HEK293 (cell line): ENCODE measurements around the gene PTH2R.

Experiments
- ATF2 ChIP-seq: fragments of 450-650 bp; formaldehyde crosslinking; IDR thresholded peaks from 2 replicates; pipeline ENCODE4 v1.5.1; 2016; ENCODE audit warnings: missing biosample characterization, missing genetic modification characterization, low read depth
- CTCF ChIP-seq: fragments of 450-650 bp; formaldehyde crosslinking; IDR thresholded peaks from 2 replicates; pipeline ENCODE4 v1.5.1; 2016; ENCODE audit warnings: missing biosample characterization, missing genetic modification characterization
- SP2 ChIP-seq: fragments of 450-650 bp; formaldehyde crosslinking; IDR thresholded peaks from 2 replicates; pipeline ENCODE4 v1.5.1; 2016; ENCODE audit warnings: missing biosample characterization, missing genetic modification characterization
- YY2 ChIP-seq: fragments of 450-650 bp; formaldehyde crosslinking; IDR thresholded peaks from 2 replicates; pipeline ENCODE4 v1.5.1; 2016; ENCODE audit warnings: missing biosample characterization, missing genetic modification characterization
- ZBTB1 ChIP-seq: fragments of 450-650 bp; formaldehyde crosslinking; IDR thresholded peaks from 2 replicates; pipeline ENCODE4 v1.5.1; 2016; ENCODE audit warnings: missing biosample characterization, missing genetic modification characterization
- ZNF26 ChIP-seq: fragments of 450-650 bp; formaldehyde crosslinking; IDR thresholded peaks from 2 replicates; pipeline ENCODE4 v1.5.1; 2016; ENCODE audit warnings: missing biosample characterization, missing genetic modification characterization
- ZNF362 ChIP-seq: fragments of 450-650 bp; formaldehyde crosslinking; IDR thresholded peaks from 2 replicates; pipeline ENCODE4 v1.5.1; 2016; ENCODE audit warnings: missing biosample characterization, missing genetic modification characterization
- ZNF585B ChIP-seq: fragments of 450-650 bp; formaldehyde crosslinking; IDR thresholded peaks from 2 replicates; pipeline ENCODE4 v1.5.1; 2016; ENCODE audit warnings: missing biosample characterization, missing genetic modification characterization
- ZNF610 ChIP-seq: fragments of 450-650 bp; formaldehyde crosslinking; IDR thresholded peaks from 2 replicates; pipeline ENCODE4 v1.5.1; 2016; ENCODE audit warnings: missing biosample characterization, missing genetic modification characterization, borderline replicate concordance
- ZNF621 ChIP-seq: fragments of 450-650 bp; formaldehyde crosslinking; IDR thresholded peaks from 2 replicates; pipeline ENCODE4 v1.5.1; 2017; ENCODE audit warnings: missing biosample characterization, missing genetic modification characterization
- ZNF639 ChIP-seq: fragments of 450-650 bp; formaldehyde crosslinking; IDR thresholded peaks from 2 replicates; pipeline ENCODE4 v1.5.1; 2016; ENCODE audit warnings: missing biosample characterization, missing genetic modification characterization
- ZNF785 ChIP-seq: fragments of 450-650 bp; formaldehyde crosslinking; IDR thresholded peaks from 2 replicates; pipeline ENCODE4 v1.5.1; 2016; ENCODE audit warnings: missing biosample characterization, missing genetic modification characterization
- ZSCAN30 ChIP-seq: fragments of 450-650 bp; IDR thresholded peaks from 2 replicates; pipeline ENCODE4 v1.5.1; 2018; ENCODE audit warnings: missing biosample characterization, mild to moderate bottlenecking, missing genetic modification characterization, moderate library complexity

- TF ChIP-seq ZNF639 (tag by site-specific recombination) (no peak), ZNF26 (tag by site-specific recombination) (no peak), ZSCAN30 (tag by site-specific recombination) (no peak), CTCF (tag by site-specific recombination) (no peak), YY2 (tag by site-specific recombination) (no peak), ZNF621 (tag by site-specific recombination) (no peak), ZBTB1 (tag by site-specific recombination) (no peak), ZNF362 (tag by site-specific recombination) (no peak), ZNF610 (tag by site-specific recombination) (no peak), ZNF585B (no peak), SP2 (no peak), ATF2 (tag by site-specific recombination) (no peak), ZNF785 (tag by site-specific recombination) (no peak)
Measured at GRCh38 chr2:208493186-208493585, 86.6 kb downstream of the PTH2R start.
